Spinal cord (tissue), 10 donors: ENCODE results near the gene PAAF1. TPM values are rescaled to one million over a fixed set of nuclear protein-coding genes. Genes with fewer than 3 reads are reported as not detected.

Source experiments
- DNase-seq, 6 donors: peaks; one replicate each; pipeline versions ENCODE4 v3.0.0 to v3.0.0-alpha.2; 2013 to 2015; ENCODE audit warnings: low spot score in 6 of 6, low read depth in 4 of 6
- H3K27ac ChIP-seq: one replicate; pipeline ENCODE4 v1.5.1; 2013; ENCODE audit warnings: low read depth, low read length, control low read depth
- H3K27me3 ChIP-seq: one replicate; pipeline ENCODE4 v1.6.1; 2013; ENCODE audit warnings: low read length; ENCODE audit not compliant: control insufficient read depth, insufficient read depth
- H3K36me3 ChIP-seq: one replicate; pipeline ENCODE4 v1.6.1; 2013; ENCODE audit warnings: low read length; ENCODE audit not compliant: control insufficient read depth, insufficient read depth
- H3K4me1 ChIP-seq: one replicate; pipeline ENCODE4 v1.6.1; 2013; ENCODE audit warnings: low read length; ENCODE audit not compliant: control insufficient read depth, insufficient read depth
- H3K4me3 ChIP-seq: one replicate; pipeline ENCODE4 v1.5.1; 2013; ENCODE audit warnings: low read depth, low read length, control low read depth
- H3K9me3 ChIP-seq: one replicate; pipeline ENCODE4 v1.6.1; 2013; ENCODE audit warnings: low read length; ENCODE audit not compliant: control insufficient read depth, insufficient read depth
- WGBS: methylation state at CpG from one replicate; pipeline ENCODE4 v1.1.5; 2013; ENCODE audit warnings: missing lambda C conversion rate; ENCODE audit not compliant: insufficient coverage; 5-methylcytosine and 5-hydroxymethylcytosine counted together
- polyA plus RNA-seq, 2 donors: library from polyadenylated mRNA; unstranded; fragments of 120-200 nt; gene quantifications; one replicate each; pipeline ENCODE4 v1.2.1, GENCODE V29; 2013; ENCODE audit not compliant: insufficient read length in 2 of 2
- total RNA-seq, 2 donors: library from RNA; depleted of rRNA in 1 of 2; stranded (reverse); fragments of 120-200 nt in 1 of 2; fragments of >200 nt in 1 of 2; gene quantifications; one replicate each; pipeline versions ENCODE4 v1.2.3 to v1.2.4, GENCODE V29; 2013 to 2014
- donor health status: healthy.

The PAAF1 gene
- total and polyA plus RNA-seq, 4 donors, result 24.2 to 67.7 (median 40.4) TPM

- 57% methylated on average over 6 of the region's 12 CpGs for whole genome bisulfite sequencing
- DNase-seq, result peak in 5 of 6 donors; percentile 29 to 83 (median 44)
Observed at GRCh38 chr11:73950869-73951710, 74.3 kb downstream of the PAAF1 start, which contains the start of gene DNAJB13. Gene DNAJB13 (plus strand): TSS chr11:73951026. CDS start chr11:73951070, 44 bp downstream.

GRCh38 chr11:73951797-73952196 lies 75.0 kb downstream of the PAAF1 start:
- Histone ChIP-seq H3K27me3 (no peaks in the 10 kb centered on the region), H3K9me3 (no peaks in the 10 kb centered on the region), H3K27ac (no peak overlapping the region), H3K4me1 (no peaks in the 10 kb centered on the region), H3K4me3 (no peak overlapping the region), H3K36me3 (no peaks in the 10 kb centered on the region)
- no peak for DNase-seq
- WGBS, result 100% methylated on average over 1 of the region's 7 CpGs

More at GRCh38 chr11:73950869-73951710, 74.3 kb downstream of the PAAF1 start, which contains the start of gene DNAJB13:
- Histone ChIP-seq H3K27ac (no peak within 1 kb of the TSS), H3K4me3 (no peak within 1 kb of the TSS), H3K27me3 (no peaks in the 10 kb centered on the region), H3K9me3 (no peaks in the 10 kb centered on the region), H3K36me3 (no peaks in the 10 kb centered on the region), H3K4me1 (no peaks in the 10 kb centered on the region)

- Histone ChIP-seq H3K9me3 (no peaks in the 10 kb centered on the region), H3K4me3 (no peak overlapping the region), H3K27me3 (peaks cover 5% of the 10 kb centered on the region), H3K36me3 (no peaks in the 10 kb centered on the region), H3K27ac (no peak overlapping the region), H3K4me1 (peaks cover 9% of the 10 kb centered on the region)
- no peak for DNase-seq
- WGBS, result 39% methylated on average over 23 of the region's 29 CpGs
Observed at GRCh38 chr11:73956876-73957653, 80.3 kb downstream of the PAAF1 start.

GRCh38 chr11:73957654-73958361 lies 81.0 kb downstream of the PAAF1 start:
- Histone ChIP-seq H3K4me1 (peaks cover 9% of the 10 kb centered on the region), H3K4me3 (no peak overlapping the region), H3K27me3 (peaks cover 5% of the 10 kb centered on the region), H3K36me3 (no peaks in the 10 kb centered on the region), H3K9me3 (no peaks in the 10 kb centered on the region), H3K27ac (no peak overlapping the region)
- 65% methylated on average over 22 of the region's 25 CpGs for WGBS
- no peak for DNase-seq

- WGBS, result 88% methylated on average over 17 of the region's 18 CpGs
- H3K27ac ChIP-seq, result no peak overlapping the region
- no peak for DNase-seq
- H3K4me1 ChIP-seq, result peaks cover 9% of the 10 kb centered on the region
- H3K4me3 ChIP-seq, result no peak overlapping the region
- no peaks in the 10 kb centered on the region for H3K9me3 ChIP-seq
- H3K27me3 ChIP-seq, result peaks cover 5% of the 10 kb centered on the region
- H3K36me3 ChIP-seq, result no peaks in the 10 kb centered on the region
Observed at GRCh38 chr11:73958521-73959141, 81.8 kb downstream of the PAAF1 start.

- DNase-seq, result no peak
- Histone ChIP-seq H3K36me3 (no peaks in the 10 kb centered on the region), H3K27me3 (peaks cover 5% of the 10 kb centered on the region), H3K4me3 (no peak overlapping the region), H3K4me1 (peaks cover 23% of the 10 kb centered on the region), H3K9me3 (no peaks in the 10 kb centered on the region), H3K27ac (no peak overlapping the region)
- 65% methylated on average over 2 of the region's 4 CpGs for WGBS
Observed at GRCh38 chr11:73961321-73961720, 84.5 kb downstream of the PAAF1 start.

- no peaks in the 10 kb centered on the region for H3K9me3 ChIP-seq
- H3K27me3 ChIP-seq, result peaks cover 5% of the 10 kb centered on the region
- WGBS, result 71% methylated on average over 1 of the region's 7 CpGs
- H3K36me3 ChIP-seq, result no peaks in the 10 kb centered on the region
- H3K4me3 ChIP-seq, result no peak overlapping the region
- H3K27ac ChIP-seq, result no peak overlapping the region
- DNase-seq, result peak in 1 of 6 donors; percentile 59
- peaks cover 20% of the 10 kb centered on the region for H3K4me1 ChIP-seq
Observed at GRCh38 chr11:73962101-73962705, 85.4 kb downstream of the PAAF1 start.

- Histone ChIP-seq H3K27me3 (no peaks in the 10 kb centered on the region), H3K4me1 (peaks cover 15% of the 10 kb centered on the region), H3K36me3 (peaks cover 5% of the 10 kb centered on the region), H3K27ac (no peak overlapping the region), H3K4me3 (no peak overlapping the region), H3K9me3 (no peaks in the 10 kb centered on the region)
- no peak for DNase-seq
- WGBS, result no CpG with 5 or more reads among the region's 8 CpGs
Observed at GRCh38 chr11:73963861-73964260, 87.1 kb downstream of the PAAF1 start.
